ENCODE results near the gene SMYD2. TPM values are rescaled to one million over a fixed set of nuclear protein-coding genes. Genes with fewer than 3 reads are reported as not detected.
A peak's percentile ranks its signal among the peaks of the same experiment; 100 is the strongest.

SMYD2 gene
- total RNA-seq, 6 experiments from 2014 or later = 14.5 to 45.2 (median 24.1) TPM

- H3K4me1 ChIP-seq = no peaks in the 10 kb centered on the region
- no peaks in the 10 kb centered on the region for H3K27me3 ChIP-seq
- DNase-seq (no peak), ATAC-seq (no peak)
- no peak overlapping the region for H3K4me3 ChIP-seq
- H3K36me3 ChIP-seq = no peaks in the 10 kb centered on the region
- 72% methylated on average over 3 of the region's 3 CpGs for WGBS (ENCODE audit: insufficient coverage, low coverage, low lambda C conversion rate, missing lambda C conversion rate)
- no peak overlapping the region for H3K27ac ChIP-seq
- intact Hi-C loops (cut with DNase I) = no loop called here
- H3K9me3 ChIP-seq = no peaks in the 10 kb centered on the region
- TF ChIP-seq CTCF (IDR thresholded peaks at IDR 0.05) (no peak), POLR2A (IDR thresholded peaks at IDR 0.05) (no peak)
Measured at GRCh38 chr1:214360525-214361164, 79.7 kb downstream of the SMYD2 start.

GRCh38 chr1:214361636-214362035 is 80.7 kb downstream of the SMYD2 start:
- ATAC-seq = no peak
- TF ChIP-seq POLR2A (IDR thresholded peaks at IDR 0.05) (no peak), CTCF (IDR thresholded peaks at IDR 0.05) (no peak)
- intact Hi-C loops (cut with DNase I) = no loop called here

GRCh38 chr1:214362188-214362882 is 81.4 kb downstream of the SMYD2 start:
- no peaks in the 10 kb centered on the region for H3K36me3 ChIP-seq
- intact Hi-C loops (cut with DNase I) = no loop called here
- 34% methylated on average over 7 of the region's 9 CpGs for WGBS (ENCODE audit: insufficient coverage, low coverage, low lambda C conversion rate, missing lambda C conversion rate)
- H3K27ac ChIP-seq = no peak overlapping the region
- DNase-seq (no peak), ATAC-seq (peak; percentile 43 to 63 (median 54))
- H3K4me1 ChIP-seq = no peaks in the 10 kb centered on the region
- H3K27me3 ChIP-seq = no peaks in the 10 kb centered on the region
- no peak overlapping the region for H3K4me3 ChIP-seq
- no peak for TF ChIP-seq CTCF (IDR thresholded peaks at IDR 0.05)
- no peak for TF ChIP-seq POLR2A (IDR thresholded peaks at IDR 0.05)
- no peaks in the 10 kb centered on the region for H3K9me3 ChIP-seq

More at GRCh38 chr1:214361636-214362035, 80.7 kb downstream of the SMYD2 start:
- Histone ChIP-seq H3K27ac (no peak overlapping the region), H3K4me1 (no peaks in the 10 kb centered on the region), H3K4me3 (no peak overlapping the region), H3K27me3 (no peaks in the 10 kb centered on the region), H3K9me3 (no peaks in the 10 kb centered on the region), H3K36me3 (no peaks in the 10 kb centered on the region)
- 38% methylated on average over 1 of the region's 1 CpG for WGBS (ENCODE audit: insufficient coverage, low coverage, low lambda C conversion rate, missing lambda C conversion rate)
- DNase-seq = no peak

GRCh38 chr1:214363386-214363785 is 82.4 kb downstream of the SMYD2 start:
- intact Hi-C loops (cut with DNase I) = no loop called here
- H3K36me3 ChIP-seq = no peaks in the 10 kb centered on the region
- WGBS (ENCODE audit: insufficient coverage, low coverage, low lambda C conversion rate, missing lambda C conversion rate) = 38% methylated on average over 3 of the region's 4 CpGs

More at GRCh38 chr1:214363386-214363785, 82.4 kb downstream of the SMYD2 start:
- Histone ChIP-seq H3K9me3 (no peaks in the 10 kb centered on the region), H3K4me3 (no peak overlapping the region), H3K27me3 (no peaks in the 10 kb centered on the region), H3K27ac (no peak overlapping the region), H3K4me1 (no peaks in the 10 kb centered on the region)
- DNase-seq = no peak
- TF ChIP-seq POLR2A (IDR thresholded peaks at IDR 0.05) = no peak
- TF ChIP-seq CTCF (IDR thresholded peaks at IDR 0.05) = no peak
- no peak for ATAC-seq
